ENCODE results near the gene COL6A2.

GRCh38 chr21:46083791-46084561, 13.9 kb upstream of the COL6A2 start:
- TF ChIP-seq, protein P1, sequence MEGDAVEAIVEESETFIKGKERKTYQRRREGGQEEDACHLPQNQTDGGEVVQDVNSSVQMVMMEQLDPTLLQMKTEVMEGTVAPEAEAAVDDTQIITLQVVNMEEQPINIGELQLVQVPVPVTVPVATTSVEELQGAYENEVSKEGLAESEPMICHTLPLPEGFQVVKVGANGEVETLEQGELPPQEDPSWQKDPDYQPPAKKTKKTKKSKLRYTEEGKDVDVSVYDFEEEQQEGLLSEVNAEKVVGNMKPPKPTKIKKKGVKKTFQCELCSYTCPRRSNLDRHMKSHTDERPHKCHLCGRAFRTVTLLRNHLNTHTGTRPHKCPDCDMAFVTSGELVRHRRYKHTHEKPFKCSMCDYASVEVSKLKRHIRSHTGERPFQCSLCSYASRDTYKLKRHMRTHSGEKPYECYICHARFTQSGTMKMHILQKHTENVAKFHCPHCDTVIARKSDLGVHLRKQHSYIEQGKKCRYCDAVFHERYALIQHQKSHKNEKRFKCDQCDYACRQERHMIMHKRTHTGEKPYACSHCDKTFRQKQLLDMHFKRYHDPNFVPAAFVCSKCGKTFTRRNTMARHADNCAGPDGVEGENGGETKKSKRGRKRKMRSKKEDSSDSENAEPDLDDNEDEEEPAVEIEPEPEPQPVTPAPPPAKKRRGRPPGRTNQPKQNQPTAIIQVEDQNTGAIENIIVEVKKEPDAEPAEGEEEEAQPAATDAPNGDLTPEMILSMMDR (IDR thresholded peaks at IDR 0.05), result no peak
- TF ChIP-seq EP300 (IDR thresholded peaks at IDR 0.05) (no peak), POLR2A (IDR thresholded peaks at IDR 0.05; ENCODE audit: low read depth) (no peak), POLR2AphosphoS5 (IDR thresholded peaks at IDR 0.05) (no peak)

Data from esophagus muscularis mucosa (tissue), 4 donors.